Posterior cingulate gyrus (tissue), 11 donors: ENCODE measurements around the gene CTBS.
A peak's percentile ranks its signal among the peaks of the same experiment; 100 is the strongest.
"Not testable (repeated sequence)": the region's sequence is repeated elsewhere in the genome, so short reads cannot be mapped to it uniquely, and the experiment has no call there.

Source experiments
- DNase-seq, 10 donors: peaks; one replicate each; pipeline versions ENCODE4 v3.0.0 to v3.0.0-alpha.2; 2020 to 2021; ENCODE audit warnings: mixed read lengths in 3 of 10
- intact Hi-C: fragments of 100-400 bp; cut with DNase I; formaldehyde crosslinking; loops from one replicate; pipeline ENCODE4 v1.15.1; 2023

CTBS gene

GRCh38 chr1:84507887-84508286 lies 66.4 kb downstream of the CTBS start:
- intact Hi-C loops, result loop anchor here (2.0 to 10.0 kb wide), 3 partner anchors 67 to 373 kb away; partner anchors contain the start of gene CTBS
- not testable (repeated sequence) for DNase-seq

- DNase-seq, result peak in 2 of 10 donors; percentile 43 to 60
- intact Hi-C loops, result loop anchor here (2.0 to 10.0 kb wide), 3 partner anchors 68 to 372 kb away; partner anchors contain the start of gene CTBS
Observed at GRCh38 chr1:84506729-84507453, 67.3 kb downstream of the CTBS start.

GRCh38 chr1:84506002-84506728 lies 68.1 kb downstream of the CTBS start, which contains the start of the genes GNG5 and SPATA1:
Gene GNG5, minus strand, starts transcription at chr1:84506581. Its CDS starts 490 bp downstream, at chr1:84506091.
Gene SPATA1, plus strand, starts transcription at chr1:84506386. Its CDS starts 9,974 bp downstream, at chr1:84516360.
- intact Hi-C loops, result loop anchor here (2.0 to 10.0 kb wide), 3 partner anchors 69 to 371 kb away; partner anchors contain the start of gene CTBS
- DNase-seq, result peak; percentile 92 to 99 (median 94)

GRCh38 chr1:84505493-84506001 lies 68.7 kb downstream of the CTBS start:
- intact Hi-C loops, result loop anchor here (2.0 to 10.0 kb wide), 3 partner anchors 69 to 371 kb away; partner anchors contain the start of gene CTBS
- peak in 5 of 10 donors; percentile 26 to 88 (median 83) for DNase-seq

GRCh38 chr1:84504580-84505492 lies 69.4 kb downstream of the CTBS start:
- DNase-seq, result no peak
- intact Hi-C loops, result loop anchor here (10.0 kb wide), 1 partner anchor 370 kb away; no protein-coding TSS in a partner anchor

GRCh38 chr1:84502927-84503326 lies 71.3 kb downstream of the CTBS start:
- intact Hi-C loops, result loop anchor here (10.0 kb wide), 1 partner anchor 368 kb away; no protein-coding TSS in a partner anchor
- DNase-seq, result no peak
